Activated CD8-positive, alpha-beta memory T cell treated with anti-CD3 and anti-CD28 coated beads, Interleukin-2, amount 50 U/mL, for 24 hours (primary cell): ENCODE results near the gene RIPPLY3.

ENCODE experiments used
- DNase-seq: peaks from one replicate; pipeline ENCODE4 v3.0.0-alpha.2; 2020; ENCODE audit errors: extremely low read depth

The RIPPLY3 gene

DNA sequence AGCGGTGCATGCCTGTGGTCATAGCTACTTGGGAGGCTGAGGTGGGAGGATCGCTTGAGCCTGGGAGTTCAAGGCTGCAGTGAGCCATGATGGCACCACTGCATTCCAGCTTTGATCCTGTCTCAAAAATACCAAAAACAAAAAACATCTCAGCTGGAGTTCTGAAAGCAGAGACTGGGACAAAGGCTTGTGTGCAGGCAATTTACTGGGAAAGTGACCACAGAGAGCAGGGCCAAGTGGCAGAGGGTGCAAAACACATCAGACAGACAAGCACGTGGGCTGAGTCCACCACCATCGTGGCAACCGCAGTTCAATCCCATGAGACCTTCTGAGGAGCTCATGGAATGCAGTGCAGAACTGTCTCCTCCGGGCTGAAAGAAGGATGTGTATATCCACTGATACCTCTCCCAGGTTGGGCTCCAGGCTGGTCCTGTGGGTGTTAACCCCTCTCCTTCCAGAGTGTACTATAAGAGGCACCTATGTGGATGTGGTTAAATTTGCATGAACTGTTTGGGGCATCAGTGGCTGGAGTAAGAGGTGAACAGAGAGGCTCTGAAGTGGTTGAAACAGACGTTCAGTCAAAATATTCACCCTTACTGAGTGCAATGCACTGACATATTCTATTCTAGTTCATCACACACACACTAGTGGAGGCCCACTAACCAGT is 55.6 kb downstream of the RIPPLY3 start:
- DNase-seq, result no peak

DNA sequence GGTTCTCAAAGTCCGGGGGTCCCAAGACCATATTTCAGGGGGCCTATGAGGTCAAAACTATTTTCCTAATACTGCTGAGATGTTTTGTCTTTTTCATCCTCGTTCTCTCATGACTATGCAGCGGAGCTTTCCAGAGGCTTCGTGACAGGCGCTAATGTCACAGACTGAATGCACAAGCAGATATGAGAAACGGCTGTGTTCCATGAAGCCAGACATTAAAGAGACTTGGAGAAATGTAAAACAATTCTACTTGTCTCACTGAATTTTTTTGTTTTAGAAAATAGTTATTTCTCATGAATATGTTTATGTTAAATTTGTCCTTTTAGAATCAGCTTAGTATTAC is 56.1 kb downstream of the RIPPLY3 start:
- DNase-seq, result no peak

DNA sequence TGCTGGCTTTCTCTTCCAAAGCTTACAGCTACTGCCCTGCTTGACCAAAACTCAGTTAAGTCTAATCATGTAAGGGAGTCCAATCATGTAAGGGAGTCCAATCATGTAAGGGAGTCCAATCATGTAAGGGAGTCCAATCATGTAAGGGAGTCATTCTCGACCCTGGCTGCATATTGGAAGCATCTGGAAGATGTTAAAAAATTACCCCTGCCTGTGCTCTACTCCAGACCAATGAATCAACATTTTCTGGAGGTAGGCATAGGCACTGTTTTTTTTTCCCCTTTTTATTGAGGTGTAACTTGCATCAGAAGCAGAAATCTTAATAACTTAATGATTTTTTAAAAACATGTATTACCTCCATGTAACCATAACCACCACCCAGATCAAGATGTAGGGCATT is 56.9 kb downstream of the RIPPLY3 start:
- no peak for DNase-seq

DNA sequence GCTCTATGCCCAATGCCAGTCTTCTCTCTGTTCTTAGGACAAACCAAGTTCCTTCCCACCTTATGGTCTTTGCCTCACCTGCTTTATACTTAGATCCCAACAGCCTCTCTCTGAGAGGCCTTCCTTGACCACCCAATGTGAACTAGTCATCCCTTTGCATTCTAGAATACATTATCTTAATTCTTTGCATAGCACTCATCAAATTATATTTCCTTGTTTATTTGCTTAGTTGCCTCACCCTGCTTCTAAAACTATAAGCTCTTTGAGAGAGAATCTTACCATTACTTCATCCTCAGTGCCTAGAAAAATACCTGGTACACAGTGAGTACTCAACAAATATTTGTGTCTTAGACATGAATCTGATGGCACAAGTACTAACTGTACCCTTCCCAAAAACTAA is 58.3 kb downstream of the RIPPLY3 start:
- DNase-seq, result no peak

DNA sequence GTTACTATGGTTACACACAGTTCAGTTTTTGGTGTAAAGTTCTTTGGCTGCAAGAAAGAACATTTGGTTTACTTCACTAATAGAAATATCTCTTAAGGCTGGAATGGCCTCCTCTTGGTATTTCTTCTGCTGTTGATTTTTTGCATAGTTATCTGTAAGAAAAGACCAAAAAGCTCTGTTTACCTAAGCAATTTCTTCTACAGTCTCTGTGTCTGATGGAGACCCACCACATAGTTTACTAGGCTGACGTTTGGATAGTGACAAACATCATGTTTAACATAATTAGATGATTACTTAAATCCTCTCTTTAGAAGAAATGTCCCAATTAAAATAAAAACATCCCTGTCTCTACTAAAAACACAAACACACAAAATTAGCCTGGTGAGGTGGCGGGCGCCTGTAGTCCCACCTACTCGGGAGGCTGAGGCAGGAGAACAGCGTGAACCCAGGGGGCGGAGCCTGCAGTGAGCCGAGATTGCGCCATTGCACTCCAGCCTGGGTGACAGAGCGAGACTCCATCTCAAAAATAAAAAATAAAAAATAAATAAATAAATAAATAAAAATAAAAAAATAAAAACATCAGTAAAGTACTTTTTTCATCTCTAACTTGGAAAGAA is 59.2 kb downstream of the RIPPLY3 start:
- DNase-seq, result no peak
